ENCODE results near the gene DAP. TPM values are rescaled to one million over a fixed set of nuclear protein-coding genes. Genes with fewer than 3 reads are reported as not detected.
"Not testable (repeated sequence)": the region's sequence is repeated elsewhere in the genome, so short reads cannot be mapped to it uniquely, and the experiment has no call there.

DAP gene
- total RNA-seq, 1 experiment from 2014 or later, result 47.7 TPM

DNA sequence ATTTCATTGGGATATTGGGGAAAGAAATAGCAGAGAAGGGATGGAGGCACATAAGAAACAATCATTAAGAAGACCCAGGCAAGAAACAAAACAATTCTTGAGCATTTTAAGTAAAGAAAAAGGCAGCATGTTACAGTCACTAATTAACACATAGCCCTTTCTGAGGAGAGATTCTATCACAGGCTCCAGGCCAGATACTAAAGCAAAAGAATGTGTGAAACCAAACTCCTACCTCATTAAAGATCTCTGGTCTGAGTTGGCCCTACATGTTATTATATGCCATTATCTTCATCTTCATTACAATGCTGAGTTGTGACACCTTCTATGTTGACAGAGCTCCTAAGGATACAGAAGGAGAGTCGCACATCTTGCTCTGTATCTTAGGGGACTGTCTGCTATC, 37.5 kb downstream of the DAP start (continued):
- TF ChIP-seq, protein P1, sequence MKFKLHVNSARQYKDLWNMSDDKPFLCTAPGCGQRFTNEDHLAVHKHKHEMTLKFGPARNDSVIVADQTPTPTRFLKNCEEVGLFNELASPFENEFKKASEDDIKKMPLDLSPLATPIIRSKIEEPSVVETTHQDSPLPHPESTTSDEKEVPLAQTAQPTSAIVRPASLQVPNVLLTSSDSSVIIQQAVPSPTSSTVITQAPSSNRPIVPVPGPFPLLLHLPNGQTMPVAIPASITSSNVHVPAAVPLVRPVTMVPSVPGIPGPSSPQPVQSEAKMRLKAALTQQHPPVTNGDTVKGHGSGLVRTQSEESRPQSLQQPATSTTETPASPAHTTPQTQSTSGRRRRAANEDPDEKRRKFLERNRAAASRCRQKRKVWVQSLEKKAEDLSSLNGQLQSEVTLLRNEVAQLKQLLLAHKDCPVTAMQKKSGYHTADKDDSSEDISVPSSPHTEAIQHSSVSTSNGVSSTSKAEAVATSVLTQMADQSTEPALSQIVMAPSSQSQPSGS (CRISPR knock-in tag; IDR thresholded peaks at IDR 0.05; ENCODE audit: borderline replicate concordance, low read depth), result no peak

DNA sequence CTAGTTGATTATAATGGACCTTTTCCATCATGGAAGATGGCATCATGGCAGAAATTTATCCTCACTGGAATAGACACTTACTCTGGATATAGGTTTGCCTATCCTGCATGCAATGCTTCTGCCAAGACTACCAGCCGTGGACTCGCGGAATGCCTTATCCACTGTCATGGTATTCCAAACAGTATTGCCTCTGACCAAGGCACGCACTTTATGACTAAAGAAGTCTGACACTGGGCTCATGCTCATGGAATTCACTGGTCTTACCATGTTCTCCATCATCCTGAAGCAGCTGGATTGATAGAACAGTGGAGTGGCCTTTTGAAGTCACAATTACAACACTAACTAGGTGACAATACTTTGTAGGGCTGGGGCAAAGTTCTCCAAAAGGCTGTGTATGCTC, 40.3 kb downstream of the DAP start:
- ATAC-seq; POLR2A ChIA-PET; CTCF ChIA-PET; H3K4me3 Mint-ChIP-seq; H3K27ac Mint-ChIP-seq; H3K9me3 Mint-ChIP-seq; H3K4me1 Mint-ChIP-seq; DNase-seq (ENCODE audit: low spot score); H3K27me3 Mint-ChIP-seq (ENCODE audit: low read depth): not testable (repeated sequence)
- H3K36me3 Mint-ChIP-seq, result peaks cover 25% of the 10 kb centered on the region

DNA sequence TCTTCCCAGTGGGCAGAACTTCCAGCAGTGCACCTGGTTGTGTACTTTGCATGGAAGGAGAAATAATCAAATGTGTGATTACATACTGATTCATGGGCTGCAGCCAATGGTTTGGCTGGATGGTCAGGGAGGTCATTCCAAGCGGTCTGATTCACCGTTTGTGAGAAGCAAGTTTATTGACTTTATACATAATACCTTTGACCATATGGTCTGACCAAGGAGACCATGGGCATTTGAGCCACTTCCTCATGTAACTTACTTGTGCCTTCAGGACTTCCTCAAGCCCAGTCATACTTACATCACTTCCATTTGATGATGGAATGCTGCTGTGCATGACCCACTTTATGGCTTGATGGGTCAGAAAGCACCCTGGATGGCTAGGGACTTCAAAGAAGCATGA, 41.1 kb downstream of the DAP start:
- TF ChIP-seq, protein P2, sequence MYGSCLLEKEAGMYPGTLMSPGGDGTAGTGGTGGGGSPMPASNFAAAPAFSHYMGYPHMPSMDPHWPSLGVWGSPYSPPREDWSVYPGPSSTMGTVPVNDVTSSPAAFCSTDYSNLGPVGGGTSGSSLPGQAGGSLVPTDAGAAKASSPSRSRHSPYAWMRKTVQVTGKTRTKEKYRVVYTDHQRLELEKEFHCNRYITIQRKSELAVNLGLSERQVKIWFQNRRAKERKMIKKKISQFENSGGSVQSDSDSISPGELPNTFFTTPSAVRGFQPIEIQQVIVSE (CRISPR knock-in tag; IDR thresholded peaks at IDR 0.05; ENCODE audit: borderline replicate concordance), result no peak
- TF ChIP-seq, protein P3, sequence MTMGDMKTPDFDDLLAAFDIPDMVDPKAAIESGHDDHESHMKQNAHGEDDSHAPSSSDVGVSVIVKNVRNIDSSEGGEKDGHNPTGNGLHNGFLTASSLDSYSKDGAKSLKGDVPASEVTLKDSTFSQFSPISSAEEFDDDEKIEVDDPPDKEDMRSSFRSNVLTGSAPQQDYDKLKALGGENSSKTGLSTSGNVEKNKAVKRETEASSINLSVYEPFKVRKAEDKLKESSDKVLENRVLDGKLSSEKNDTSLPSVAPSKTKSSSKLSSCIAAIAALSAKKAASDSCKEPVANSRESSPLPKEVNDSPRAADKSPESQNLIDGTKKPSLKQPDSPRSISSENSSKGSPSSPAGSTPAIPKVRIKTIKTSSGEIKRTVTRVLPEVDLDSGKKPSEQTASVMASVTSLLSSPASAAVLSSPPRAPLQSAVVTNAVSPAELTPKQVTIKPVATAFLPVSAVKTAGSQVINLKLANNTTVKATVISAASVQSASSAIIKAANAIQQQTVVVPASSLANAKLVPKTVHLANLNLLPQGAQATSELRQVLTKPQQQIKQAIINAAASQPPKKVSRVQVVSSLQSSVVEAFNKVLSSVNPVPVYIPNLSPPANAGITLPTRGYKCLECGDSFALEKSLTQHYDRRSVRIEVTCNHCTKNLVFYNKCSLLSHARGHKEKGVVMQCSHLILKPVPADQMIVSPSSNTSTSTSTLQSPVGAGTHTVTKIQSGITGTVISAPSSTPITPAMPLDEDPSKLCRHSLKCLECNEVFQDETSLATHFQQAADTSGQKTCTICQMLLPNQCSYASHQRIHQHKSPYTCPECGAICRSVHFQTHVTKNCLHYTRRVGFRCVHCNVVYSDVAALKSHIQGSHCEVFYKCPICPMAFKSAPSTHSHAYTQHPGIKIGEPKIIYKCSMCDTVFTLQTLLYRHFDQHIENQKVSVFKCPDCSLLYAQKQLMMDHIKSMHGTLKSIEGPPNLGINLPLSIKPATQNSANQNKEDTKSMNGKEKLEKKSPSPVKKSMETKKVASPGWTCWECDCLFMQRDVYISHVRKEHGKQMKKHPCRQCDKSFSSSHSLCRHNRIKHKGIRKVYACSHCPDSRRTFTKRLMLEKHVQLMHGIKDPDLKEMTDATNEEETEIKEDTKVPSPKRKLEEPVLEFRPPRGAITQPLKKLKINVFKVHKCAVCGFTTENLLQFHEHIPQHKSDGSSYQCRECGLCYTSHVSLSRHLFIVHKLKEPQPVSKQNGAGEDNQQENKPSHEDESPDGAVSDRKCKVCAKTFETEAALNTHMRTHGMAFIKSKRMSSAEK (CRISPR knock-in tag; IDR thresholded peaks at IDR 0.05; ENCODE audit: borderline replicate concordance), result no peak
- TF ChIP-seq KAT7 (CRISPR knock-in tag; IDR thresholded peaks at IDR 0.05; ENCODE audit: borderline replicate concordance) (no peak), ZNF423 (CRISPR knock-in tag; IDR thresholded peaks at IDR 0.05) (no peak), ZNF671 (CRISPR knock-in tag; IDR thresholded peaks at IDR 0.05) (no peak), GTF2I (CRISPR knock-in tag; conservative IDR thresholded peaks at IDR 0.05) (no peak), TP53 (CRISPR knock-in tag; IDR thresholded peaks at IDR 0.05) (no peak), TEAD4 (CRISPR knock-in tag; IDR thresholded peaks at IDR 0.05) (no peak), NR1H2 (CRISPR knock-in tag; IDR thresholded peaks at IDR 0.05) (no peak)
- TF ChIP-seq, protein P4, sequence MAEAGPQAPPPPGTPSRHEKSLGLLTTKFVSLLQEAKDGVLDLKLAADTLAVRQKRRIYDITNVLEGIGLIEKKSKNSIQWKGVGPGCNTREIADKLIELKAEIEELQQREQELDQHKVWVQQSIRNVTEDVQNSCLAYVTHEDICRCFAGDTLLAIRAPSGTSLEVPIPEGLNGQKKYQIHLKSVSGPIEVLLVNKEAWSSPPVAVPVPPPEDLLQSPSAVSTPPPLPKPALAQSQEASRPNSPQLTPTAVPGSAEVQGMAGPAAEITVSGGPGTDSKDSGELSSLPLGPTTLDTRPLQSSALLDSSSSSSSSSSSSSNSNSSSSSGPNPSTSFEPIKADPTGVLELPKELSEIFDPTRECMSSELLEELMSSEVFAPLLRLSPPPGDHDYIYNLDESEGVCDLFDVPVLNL (CRISPR knock-in tag; IDR thresholded peaks at IDR 0.05; ENCODE audit: borderline replicate concordance, low read depth), result no peak
- TF ChIP-seq, protein P5, sequence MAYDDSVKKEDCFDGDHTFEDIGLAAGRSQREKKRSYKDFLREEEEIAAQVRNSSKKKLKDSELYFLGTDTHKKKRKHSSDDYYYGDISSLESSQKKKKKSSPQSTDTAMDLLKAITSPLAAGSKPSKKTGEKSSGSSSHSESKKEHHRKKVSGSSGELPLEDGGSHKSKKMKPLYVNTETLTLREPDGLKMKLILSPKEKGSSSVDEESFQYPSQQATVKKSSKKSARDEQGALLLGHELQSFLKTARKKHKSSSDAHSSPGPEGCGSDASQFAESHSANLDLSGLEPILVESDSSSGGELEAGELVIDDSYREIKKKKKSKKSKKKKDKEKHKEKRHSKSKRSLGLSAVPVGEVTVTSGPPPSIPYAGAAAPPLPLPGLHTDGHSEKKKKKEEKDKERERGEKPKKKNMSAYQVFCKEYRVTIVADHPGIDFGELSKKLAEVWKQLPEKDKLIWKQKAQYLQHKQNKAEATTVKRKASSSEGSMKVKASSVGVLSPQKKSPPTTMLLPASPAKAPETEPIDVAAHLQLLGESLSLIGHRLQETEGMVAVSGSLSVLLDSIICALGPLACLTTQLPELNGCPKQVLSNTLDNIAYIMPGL (CRISPR knock-in tag; IDR thresholded peaks at IDR 0.05), result no peak
- H3K4me3 Mint-ChIP-seq, result no peak overlapping the region
- ATAC-seq, result no peak
- no peak overlapping the region for H3K27ac Mint-ChIP-seq
- H3K4me1 Mint-ChIP-seq, result peaks cover 1% of the 10 kb centered on the region; the same call in 1 of the 2 replicates
- CTCF ChIA-PET, result no interaction called here
- no peak for DNase-seq (ENCODE audit: low spot score)
- POLR2A ChIA-PET, result no interaction called here
- H3K9me3 Mint-ChIP-seq, result peaks cover 6% of the 10 kb centered on the region
- peaks cover 26% of the 10 kb centered on the region for H3K36me3 Mint-ChIP-seq
- H3K27me3 Mint-ChIP-seq (ENCODE audit: low read depth), result no peaks in the 10 kb centered on the region

DNA sequence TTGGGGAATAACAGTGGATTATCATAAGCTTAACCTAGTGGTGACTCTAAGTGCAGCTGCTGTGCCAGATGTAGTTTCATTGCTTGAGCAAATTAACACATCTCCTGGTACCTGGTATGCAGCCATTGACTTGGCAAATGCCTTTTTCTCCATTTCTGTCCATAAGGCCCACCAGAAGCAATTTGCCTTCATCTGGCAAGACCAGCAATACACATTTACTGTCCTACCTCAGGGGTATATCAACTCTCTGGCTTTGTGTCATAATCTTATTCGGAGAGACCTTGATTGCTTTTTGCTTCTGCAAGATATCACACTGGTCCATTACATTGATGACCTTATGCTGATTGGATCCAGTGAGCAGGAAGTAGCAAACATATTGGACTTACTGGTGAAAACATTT, 42.4 kb downstream of the DAP start:
- H3K27ac Mint-ChIP-seq; ATAC-seq; POLR2A ChIA-PET; DNase-seq (ENCODE audit: low spot score); H3K4me3 Mint-ChIP-seq; H3K4me1 Mint-ChIP-seq; CTCF ChIA-PET; H3K27me3 Mint-ChIP-seq (ENCODE audit: low read depth); H3K9me3 Mint-ChIP-seq: not testable (repeated sequence)
- peaks cover 30% of the 10 kb centered on the region for H3K36me3 Mint-ChIP-seq

DNA sequence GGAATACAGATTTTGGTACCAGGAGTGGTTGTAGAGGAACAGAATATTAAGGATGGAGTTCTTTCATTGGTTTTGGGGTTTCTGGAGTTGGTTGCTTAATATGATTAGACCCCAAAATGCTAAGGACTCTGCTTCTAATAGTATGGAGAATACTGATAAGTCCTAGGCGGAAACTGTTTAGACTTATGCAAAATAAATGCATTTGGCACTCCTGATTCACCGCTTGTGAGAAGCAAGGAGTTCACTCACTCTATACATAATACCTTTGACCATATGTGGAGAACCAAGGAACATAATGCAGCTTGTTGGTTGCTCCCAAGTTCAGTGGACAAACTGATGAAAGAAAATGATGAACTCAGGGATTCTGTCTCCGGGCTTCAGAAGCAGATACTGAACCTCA, 44.2 kb downstream of the DAP start:
- ATAC-seq; CTCF ChIA-PET; H3K9me3 Mint-ChIP-seq; DNase-seq (ENCODE audit: low spot score); H3K27ac Mint-ChIP-seq; POLR2A ChIA-PET; H3K4me3 Mint-ChIP-seq; H3K27me3 Mint-ChIP-seq (ENCODE audit: low read depth); H3K4me1 Mint-ChIP-seq: not testable (repeated sequence)
- H3K36me3 Mint-ChIP-seq, result peaks cover 27% of the 10 kb centered on the region
